ENCODE measurements around the gene MEIS1.

DNA sequence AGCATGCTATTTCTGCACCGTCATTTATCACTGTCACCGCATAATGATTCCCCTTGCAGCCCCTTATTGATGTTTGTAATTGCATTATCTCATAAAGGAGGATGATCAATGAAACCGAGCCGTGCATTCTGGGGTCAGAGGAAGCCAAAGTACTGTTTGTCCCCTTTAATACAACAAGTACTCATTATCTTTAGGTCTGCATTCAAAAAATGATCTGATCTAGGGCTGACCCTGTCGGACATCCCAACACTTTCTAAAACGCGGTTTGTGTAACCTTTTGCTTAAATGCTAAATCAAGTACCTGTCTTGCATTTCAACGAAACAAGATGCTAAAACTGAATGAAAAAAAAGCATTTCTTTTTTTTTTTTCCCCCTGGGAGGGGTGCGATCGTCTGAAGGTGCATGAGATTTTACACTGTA is 143.8 kb downstream of the MEIS1 start:
- TF ChIP-seq, protein P1, sequence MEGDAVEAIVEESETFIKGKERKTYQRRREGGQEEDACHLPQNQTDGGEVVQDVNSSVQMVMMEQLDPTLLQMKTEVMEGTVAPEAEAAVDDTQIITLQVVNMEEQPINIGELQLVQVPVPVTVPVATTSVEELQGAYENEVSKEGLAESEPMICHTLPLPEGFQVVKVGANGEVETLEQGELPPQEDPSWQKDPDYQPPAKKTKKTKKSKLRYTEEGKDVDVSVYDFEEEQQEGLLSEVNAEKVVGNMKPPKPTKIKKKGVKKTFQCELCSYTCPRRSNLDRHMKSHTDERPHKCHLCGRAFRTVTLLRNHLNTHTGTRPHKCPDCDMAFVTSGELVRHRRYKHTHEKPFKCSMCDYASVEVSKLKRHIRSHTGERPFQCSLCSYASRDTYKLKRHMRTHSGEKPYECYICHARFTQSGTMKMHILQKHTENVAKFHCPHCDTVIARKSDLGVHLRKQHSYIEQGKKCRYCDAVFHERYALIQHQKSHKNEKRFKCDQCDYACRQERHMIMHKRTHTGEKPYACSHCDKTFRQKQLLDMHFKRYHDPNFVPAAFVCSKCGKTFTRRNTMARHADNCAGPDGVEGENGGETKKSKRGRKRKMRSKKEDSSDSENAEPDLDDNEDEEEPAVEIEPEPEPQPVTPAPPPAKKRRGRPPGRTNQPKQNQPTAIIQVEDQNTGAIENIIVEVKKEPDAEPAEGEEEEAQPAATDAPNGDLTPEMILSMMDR (IDR thresholded peaks at IDR 0.05; ENCODE audit: low read depth, low read length, poor library complexity, severe bottlenecking) = no peak
- TF ChIP-seq EZH2phosphoT487 (IDR thresholded peaks at IDR 0.05; ENCODE audit: borderline replicate concordance, low read length) = no peak
